ENCODE results near the gene HMGN1. TPM values are rescaled to one million over a fixed set of nuclear protein-coding genes. Genes with fewer than 3 reads are reported as not detected.

The HMGN1 gene
- total RNA-seq, 1 experiment from 2014 or later: 469 TPM

DNA sequence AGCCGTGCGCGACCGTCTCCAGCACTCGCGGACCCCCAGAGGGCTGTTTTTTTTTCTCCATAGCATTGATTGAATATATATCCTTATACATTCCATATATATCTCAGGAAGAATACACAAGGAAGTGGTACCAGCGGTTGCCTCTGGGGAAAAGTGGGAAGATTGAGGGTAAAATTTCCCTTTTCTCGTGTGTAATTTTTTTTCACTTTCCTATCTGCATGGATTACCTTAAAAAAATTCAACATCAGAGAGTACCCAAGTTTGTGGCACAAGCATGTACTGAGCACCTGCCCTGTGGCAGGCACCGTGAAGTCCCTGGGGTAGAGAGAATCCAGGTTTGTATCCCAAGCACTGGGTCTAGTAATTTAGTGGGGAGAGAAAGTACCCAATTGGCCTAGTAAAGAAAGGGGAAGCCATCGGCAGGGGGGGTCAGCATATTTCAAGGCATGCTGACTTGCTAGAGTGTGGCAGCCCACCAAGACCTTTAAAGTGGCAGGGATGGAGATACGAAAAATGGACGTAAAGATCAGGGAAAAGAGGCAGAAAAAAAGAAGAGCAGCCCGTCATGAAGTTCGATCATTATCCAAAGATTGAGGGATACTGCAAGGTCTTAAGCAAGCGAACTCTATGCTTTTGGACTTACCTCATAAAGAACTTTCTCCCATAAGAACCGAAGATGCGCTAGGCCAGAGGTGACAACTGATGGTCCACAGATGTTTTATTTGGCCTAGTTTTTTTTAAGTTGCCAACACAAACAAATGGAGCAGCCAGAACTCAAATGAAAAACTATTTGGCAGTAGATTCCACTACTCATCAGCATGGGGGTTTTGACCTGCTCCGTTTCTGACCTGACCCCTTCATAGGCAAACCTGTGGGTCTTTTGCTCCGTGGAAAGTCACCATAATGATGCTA, 1.5 kb upstream of the HMGN1 start:
- Histone ChIP-seq H3K9me3 (replicated peaks) (no peaks in the 10 kb centered on the region), H3K4me3 (peak overlapping the region; percentile 56), H3K27me3 (no peaks in the 10 kb centered on the region), H3K4me1 (peaks cover 9% of the 10 kb centered on the region), H3K36me3 (peaks cover 23% of the 10 kb centered on the region), H3K27ac (no peak overlapping the region)
- DNase-seq: no peak

- peaks cover 32% of the 10 kb centered on the region for H3K36me3 ChIP-seq
- peak overlapping the region; percentile 56 for H3K4me3 ChIP-seq
- H3K27me3 ChIP-seq: no peaks in the 10 kb centered on the region
- DNase-seq: peak; percentile 95
- peaks cover 17% of the 10 kb centered on the region for H3K4me1 ChIP-seq
- peak overlapping the region; percentile 5; the same call in 1 of the 2 replicates for H3K27ac ChIP-seq
- H3K9me3 ChIP-seq (replicated peaks): no peaks in the 10 kb centered on the region
Observed at GRCh38 chr21:39349211-39350093, 564 bp upstream of the HMGN1 start.

- Histone ChIP-seq H3K27ac (peak overlapping the region; percentile 81), H3K4me1 (peaks cover 17% of the 10 kb centered on the region), H3K27me3 (no peaks in the 10 kb centered on the region), H3K4me3 (peak overlapping the region; percentile 90), H3K36me3 (peaks cover 44% of the 10 kb centered on the region), H3K9me3 (replicated peaks) (no peaks in the 10 kb centered on the region)
- DNase-seq: no peak
Observed at GRCh38 chr21:39348040-39348354, 891 bp downstream of the HMGN1 start.

DNA sequence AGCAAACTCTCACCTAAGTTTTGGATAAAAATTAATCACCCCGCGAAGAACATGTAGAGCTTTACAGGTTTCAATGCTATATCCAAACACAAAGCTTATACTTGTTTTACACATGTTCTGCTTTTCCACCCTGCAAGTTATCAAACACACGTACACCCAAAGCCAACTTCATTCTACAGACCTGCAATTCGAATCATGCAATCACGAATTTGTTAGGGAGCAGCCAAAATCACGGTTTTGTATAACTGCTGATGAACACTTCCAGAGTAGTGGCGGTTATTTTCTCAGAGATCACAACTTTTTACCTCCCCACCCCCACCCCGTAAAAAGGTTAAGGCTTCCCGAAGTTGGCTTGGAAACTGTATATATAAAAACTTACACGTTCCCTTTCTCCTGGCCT, 1.4 kb downstream of the HMGN1 start:
- peaks cover 46% of the 10 kb centered on the region for H3K36me3 ChIP-seq
- H3K27ac ChIP-seq: no peak overlapping the region; the same call in 1 of the 2 replicates
- DNase-seq: no peak

DNA sequence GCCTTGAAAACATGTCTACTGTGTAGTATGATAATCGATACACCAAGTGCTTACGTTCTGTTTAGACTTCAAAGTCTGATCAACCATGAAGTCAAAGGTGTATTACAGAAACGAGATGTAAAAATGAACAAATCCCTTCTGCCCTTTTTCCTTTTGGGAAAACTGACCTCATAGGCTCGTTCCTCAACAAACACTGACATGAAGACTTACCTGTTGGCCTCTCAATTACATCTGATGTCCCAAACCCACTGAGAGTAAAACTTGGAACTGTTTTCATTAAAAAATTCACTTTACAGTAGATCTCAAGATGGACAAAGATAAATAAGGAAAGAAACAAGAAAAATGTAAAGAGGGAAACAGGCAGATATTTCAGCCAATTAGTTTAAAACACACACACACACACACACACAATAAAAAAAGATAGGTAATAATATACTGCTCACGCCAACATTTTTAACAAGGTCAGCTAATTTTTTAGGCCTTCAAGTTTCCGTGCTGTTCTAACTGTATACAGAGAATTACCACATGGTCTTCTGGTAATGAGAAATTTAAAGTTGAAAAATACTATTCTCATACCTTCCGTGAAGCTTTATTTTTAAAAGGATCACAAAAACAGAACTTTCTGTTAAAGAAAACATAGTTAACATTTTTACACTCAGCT, 2.1 kb downstream of the HMGN1 start:
- H3K27ac ChIP-seq: no peak overlapping the region
- H3K27me3 ChIP-seq: no peaks in the 10 kb centered on the region
- peak overlapping the region; percentile 90 for H3K4me3 ChIP-seq
- H3K36me3 ChIP-seq: peaks cover 50% of the 10 kb centered on the region
- H3K9me3 ChIP-seq (replicated peaks): no peaks in the 10 kb centered on the region
- no peak for DNase-seq
- peaks cover 17% of the 10 kb centered on the region for H3K4me1 ChIP-seq

More for the DNA sequence above, 1.4 kb downstream of the HMGN1 start:
- peaks cover 17% of the 10 kb centered on the region for H3K4me1 ChIP-seq
- H3K4me3 ChIP-seq: peak overlapping the region; percentile 90
- no peaks in the 10 kb centered on the region for H3K9me3 ChIP-seq (replicated peaks)
- H3K27me3 ChIP-seq: no peaks in the 10 kb centered on the region

DNA sequence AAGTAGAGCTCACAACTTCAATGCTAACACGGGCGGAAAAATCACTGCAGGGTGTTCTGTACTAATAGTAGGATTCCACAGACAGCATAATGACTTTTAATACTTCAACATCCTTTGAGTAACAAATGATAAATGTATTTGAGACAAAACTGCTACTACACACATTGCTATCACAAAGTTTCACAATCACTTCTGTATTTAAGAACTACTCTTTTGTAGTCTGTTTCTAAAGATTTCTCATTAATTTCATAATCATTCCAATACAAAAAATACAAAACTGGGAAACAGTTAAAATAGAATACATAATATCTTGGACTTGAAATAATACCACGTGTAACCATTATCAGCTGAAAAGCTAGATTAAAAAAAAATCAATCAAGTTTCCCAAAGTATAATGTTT, 2.7 kb downstream of the HMGN1 start:
- Histone ChIP-seq H3K27ac (no peak overlapping the region), H3K4me3 (peak overlapping the region; percentile 90)

GRCh38 chr21:39345440-39345839, 3.4 kb downstream of the HMGN1 start:
- Histone ChIP-seq H3K27ac (no peak overlapping the region), H3K27me3 (no peaks in the 10 kb centered on the region), H3K9me3 (replicated peaks) (no peaks in the 10 kb centered on the region), H3K36me3 (peaks cover 61% of the 10 kb centered on the region), H3K4me1 (peaks cover 17% of the 10 kb centered on the region), H3K4me3 (no peak overlapping the region)
- DNase-seq: no peak

More for the DNA sequence above, 2.7 kb downstream of the HMGN1 start:
- H3K9me3 ChIP-seq (replicated peaks): no peaks in the 10 kb centered on the region
- peaks cover 17% of the 10 kb centered on the region for H3K4me1 ChIP-seq
- DNase-seq: no peak
- H3K27me3 ChIP-seq: no peaks in the 10 kb centered on the region
- peaks cover 56% of the 10 kb centered on the region for H3K36me3 ChIP-seq

DNA sequence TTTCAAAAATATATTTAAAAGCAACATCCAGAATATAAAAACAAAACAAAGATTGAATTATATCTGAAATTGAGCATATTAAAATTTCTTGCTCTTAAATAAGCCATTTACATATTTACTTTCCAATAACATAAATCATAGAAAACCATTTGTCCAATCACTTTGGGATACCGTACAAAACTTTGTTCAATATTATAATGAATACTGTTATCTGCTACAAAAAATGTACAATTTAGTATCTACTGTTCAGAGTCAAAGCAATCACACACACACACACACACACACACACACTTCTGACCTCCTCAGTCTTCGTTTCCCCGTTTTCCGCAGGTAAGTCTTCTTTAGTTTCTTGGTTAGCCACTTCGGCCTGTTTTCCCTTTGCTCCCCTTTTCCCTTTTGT, 4.0 kb downstream of the HMGN1 start:
- H3K27me3 ChIP-seq: no peaks in the 10 kb centered on the region
- H3K27ac ChIP-seq: no peak overlapping the region
- H3K36me3 ChIP-seq: peaks cover 61% of the 10 kb centered on the region
- peaks cover 17% of the 10 kb centered on the region for H3K4me1 ChIP-seq
- no peak for DNase-seq
- H3K4me3 ChIP-seq: no peak overlapping the region
- no peaks in the 10 kb centered on the region for H3K9me3 ChIP-seq (replicated peaks)

DNA sequence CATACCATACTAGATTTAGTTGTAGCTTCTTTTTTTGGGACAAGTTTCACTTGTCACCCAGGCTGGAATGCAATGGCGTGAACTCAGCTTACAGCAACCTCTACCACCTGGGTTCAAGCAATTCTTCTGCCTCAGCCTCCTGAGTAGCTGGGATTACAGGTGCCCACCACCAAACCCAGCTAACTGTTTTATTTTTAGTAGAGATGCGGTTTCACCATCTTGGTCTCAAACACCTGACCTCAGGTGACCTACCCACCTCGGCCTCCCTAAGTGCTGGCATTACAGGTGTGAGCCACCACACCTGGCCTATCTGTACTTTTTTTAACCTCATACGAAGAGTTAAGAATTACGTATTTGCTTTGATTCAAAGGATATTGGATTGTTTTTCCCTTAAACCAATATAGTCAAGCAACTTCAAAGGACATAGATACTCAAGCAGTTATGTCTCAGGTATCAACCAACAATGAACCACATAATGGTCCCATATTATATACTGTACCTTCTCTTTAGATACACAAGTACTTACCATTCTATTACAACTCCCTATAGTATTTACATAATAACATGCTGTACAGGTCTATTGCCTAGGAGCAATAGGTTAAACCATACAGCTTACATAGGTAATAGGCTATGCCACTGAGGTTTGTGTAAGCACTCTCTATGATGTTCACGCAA, 7.5 kb downstream of the HMGN1 start:
- no peak overlapping the region for H3K4me3 ChIP-seq
- H3K27me3 ChIP-seq: no peaks in the 10 kb centered on the region
- peaks cover 15% of the 10 kb centered on the region for H3K4me1 ChIP-seq
- H3K9me3 ChIP-seq (replicated peaks): no peaks in the 10 kb centered on the region
- peaks cover 49% of the 10 kb centered on the region for H3K36me3 ChIP-seq
- no peak for DNase-seq
- H3K27ac ChIP-seq: no peak overlapping the region

- no peak overlapping the region for H3K27ac ChIP-seq
- H3K36me3 ChIP-seq: peaks cover 42% of the 10 kb centered on the region
- no peak overlapping the region for H3K4me3 ChIP-seq
- no peak for DNase-seq
- H3K9me3 ChIP-seq (replicated peaks): no peaks in the 10 kb centered on the region
- no peaks in the 10 kb centered on the region for H3K27me3 ChIP-seq
- H3K4me1 ChIP-seq: peaks cover 11% of the 10 kb centered on the region
Observed at GRCh38 chr21:39340687-39341086, 8.2 kb downstream of the HMGN1 start.

DNA sequence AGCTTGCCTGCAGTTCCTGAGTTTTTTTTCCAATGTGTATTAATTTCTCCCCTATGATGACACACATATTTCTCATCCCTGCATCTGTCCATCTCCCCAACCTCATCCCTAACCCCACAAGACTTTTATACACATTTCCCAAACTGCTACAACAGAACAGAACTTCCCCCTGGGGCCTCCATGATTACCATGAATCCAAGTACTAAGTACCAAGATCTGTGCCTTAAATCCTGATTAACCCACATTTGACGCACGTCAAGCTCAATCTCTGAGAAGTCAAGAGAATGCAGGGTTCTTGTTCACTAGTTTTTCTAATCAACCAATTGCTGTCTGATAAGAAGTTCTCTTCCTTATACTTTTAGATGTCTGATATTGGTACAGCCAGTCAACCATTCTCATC, 9.7 kb downstream of the HMGN1 start:
- Histone ChIP-seq H3K27ac (no peak overlapping the region), H3K4me3 (no peak overlapping the region), H3K36me3 (peaks cover 27% of the 10 kb centered on the region), H3K4me1 (no peaks in the 10 kb centered on the region), H3K27me3 (no peaks in the 10 kb centered on the region), H3K9me3 (replicated peaks) (no peaks in the 10 kb centered on the region)
- no peak for DNase-seq

- H3K27me3 ChIP-seq: no peaks in the 10 kb centered on the region
- H3K36me3 ChIP-seq: peaks cover 9% of the 10 kb centered on the region
- no peak overlapping the region for H3K4me3 ChIP-seq
- DNase-seq: no peak
- no peak overlapping the region for H3K27ac ChIP-seq
- H3K4me1 ChIP-seq: peaks cover 9% of the 10 kb centered on the region
- H3K9me3 ChIP-seq (replicated peaks): no peaks in the 10 kb centered on the region
Observed at GRCh38 chr21:39336457-39337008, 12.4 kb downstream of the HMGN1 start.

- H3K36me3 ChIP-seq: no peaks in the 10 kb centered on the region
- H3K4me3 ChIP-seq: no peak overlapping the region
- no peak overlapping the region for H3K27ac ChIP-seq
- H3K9me3 ChIP-seq (replicated peaks): no peaks in the 10 kb centered on the region
- DNase-seq: no peak
- no peaks in the 10 kb centered on the region for H3K27me3 ChIP-seq
- peaks cover 9% of the 10 kb centered on the region for H3K4me1 ChIP-seq
Observed at GRCh38 chr21:39334611-39335010, 14.3 kb downstream of the HMGN1 start.

DNA sequence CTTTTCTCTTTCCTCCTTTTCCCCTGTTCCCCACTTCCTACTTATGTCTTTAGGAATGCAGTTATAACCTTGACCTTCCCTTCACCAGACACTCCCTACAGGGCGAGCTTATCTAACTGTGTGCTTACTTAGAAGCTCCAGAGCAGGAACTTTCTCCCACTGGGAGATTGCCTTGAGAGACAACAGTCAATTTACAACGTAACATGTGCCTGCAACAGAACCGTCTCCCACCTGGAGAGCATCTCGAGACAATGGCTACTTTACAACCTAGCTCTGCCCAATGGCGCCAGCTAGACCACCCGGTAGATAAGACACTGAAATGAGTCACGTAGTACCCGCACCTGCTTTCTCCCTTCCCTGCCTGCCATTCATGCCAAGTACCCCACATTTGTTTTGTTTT, 16.7 kb downstream of the HMGN1 start:
- peaks cover 9% of the 10 kb centered on the region for H3K4me1 ChIP-seq
- H3K27ac ChIP-seq: peak overlapping the region; percentile 16; the same call in 1 of the 2 replicates
- no peaks in the 10 kb centered on the region for H3K9me3 ChIP-seq (replicated peaks)
- DNase-seq: peak; percentile 58 to 67
- 0 out of 2 replicates have a peak overlapping the region, but pooled peaks have one; percentile 4 for H3K4me3 ChIP-seq
- H3K36me3 ChIP-seq: no peaks in the 10 kb centered on the region
- no peaks in the 10 kb centered on the region for H3K27me3 ChIP-seq

All from SJCRH30 (cell line).